Measurements from ENCODE around the gene WDR88.

GRCh38 chr19:33111587-33111986 lies 20.3 kb upstream of the WDR88 start:
- TF ChIP-seq PAX5 (IDR thresholded peaks at IDR 0.05; ENCODE audit: insufficient read depth, low read length, severe bottlenecking): no peak
- TF ChIP-seq POLR2AphosphoS5 (IDR thresholded peaks at IDR 0.05; ENCODE audit: low read depth, low read length): no peak
- TF ChIP-seq POLR2A (IDR thresholded peaks at IDR 0.05; ENCODE audit: low read depth, low read length): no peak
- no peak for TF ChIP-seq POU2F2 (IDR thresholded peaks at IDR 0.05; ENCODE audit: low read depth, low read length)

Measured in GM12891 (cell line).